Measurements from ENCODE around the gene KIF26A. TPM values are rescaled to one million over a fixed set of nuclear protein-coding genes. Genes with fewer than 3 reads are reported as not detected.
"Not testable (repeated sequence)": the region's sequence is repeated elsewhere in the genome, so short reads cannot be mapped to it uniquely, and the experiment has no call there.

KIF26A gene
- total RNA-seq, 1 experiment from 2014 or later, result not detected

DNA sequence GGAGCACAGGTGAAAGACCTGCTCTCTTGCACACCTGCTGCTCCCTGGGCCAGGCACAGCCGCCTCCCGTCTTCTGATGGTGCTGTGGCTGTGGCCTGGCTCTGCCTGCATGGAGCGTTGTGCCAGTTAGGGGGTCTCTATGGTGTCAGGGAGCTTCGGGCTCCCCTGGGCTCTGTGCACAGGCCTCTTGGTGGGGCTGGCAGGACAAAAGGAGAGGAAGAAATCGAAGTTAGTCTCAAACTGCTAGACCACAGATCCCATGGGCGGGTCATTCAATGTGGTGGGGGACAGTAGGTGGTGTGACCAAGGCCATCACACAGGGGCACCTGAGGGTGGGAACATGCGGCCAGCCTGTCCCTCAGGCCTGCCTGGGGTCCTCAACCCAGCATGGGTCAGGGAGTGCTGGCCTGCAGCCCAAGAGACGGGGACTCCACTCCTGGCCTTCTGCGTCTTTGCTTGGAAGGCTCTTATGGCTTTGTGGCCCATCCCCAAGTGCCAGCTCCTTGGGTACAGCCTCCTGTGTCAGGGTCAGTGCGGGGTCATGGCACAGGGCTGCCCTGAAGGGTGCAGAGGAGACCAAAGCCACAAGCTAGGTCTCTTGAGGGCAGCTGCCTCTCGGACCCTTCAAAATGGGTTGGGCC, 84.1 kb downstream of the KIF26A start:
- DNase-seq (ENCODE audit: low read depth), result no peak

- no peak for DNase-seq (ENCODE audit: low read depth)
These were observed 85.0 kb downstream of the KIF26A start for GRCh38 chr14:104223101-104224041.

DNA sequence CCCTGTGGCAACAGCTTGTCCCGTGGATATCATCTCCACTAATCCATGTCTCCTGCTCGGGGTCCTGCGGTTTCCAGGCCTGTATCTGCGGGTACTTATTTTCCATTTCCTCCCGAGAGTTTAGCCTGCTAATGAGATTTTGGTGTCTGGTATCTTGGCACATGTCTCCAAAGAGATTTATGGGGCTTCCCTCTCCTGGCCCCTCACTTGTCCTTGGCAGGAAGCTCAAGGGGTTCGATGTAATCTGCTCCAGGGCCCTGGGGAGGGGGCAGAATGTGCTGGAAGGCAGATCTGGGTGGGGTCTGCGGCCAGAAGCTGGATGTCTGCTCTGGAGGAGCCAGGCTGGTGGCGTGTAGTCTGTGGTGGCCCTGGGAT, 85.7 kb downstream of the KIF26A start:
- DNase-seq (ENCODE audit: low read depth), result no peak

GRCh38 chr14:104224506-104225277, 86.3 kb downstream of the KIF26A start:
- no peak for DNase-seq (ENCODE audit: low read depth)

DNA sequence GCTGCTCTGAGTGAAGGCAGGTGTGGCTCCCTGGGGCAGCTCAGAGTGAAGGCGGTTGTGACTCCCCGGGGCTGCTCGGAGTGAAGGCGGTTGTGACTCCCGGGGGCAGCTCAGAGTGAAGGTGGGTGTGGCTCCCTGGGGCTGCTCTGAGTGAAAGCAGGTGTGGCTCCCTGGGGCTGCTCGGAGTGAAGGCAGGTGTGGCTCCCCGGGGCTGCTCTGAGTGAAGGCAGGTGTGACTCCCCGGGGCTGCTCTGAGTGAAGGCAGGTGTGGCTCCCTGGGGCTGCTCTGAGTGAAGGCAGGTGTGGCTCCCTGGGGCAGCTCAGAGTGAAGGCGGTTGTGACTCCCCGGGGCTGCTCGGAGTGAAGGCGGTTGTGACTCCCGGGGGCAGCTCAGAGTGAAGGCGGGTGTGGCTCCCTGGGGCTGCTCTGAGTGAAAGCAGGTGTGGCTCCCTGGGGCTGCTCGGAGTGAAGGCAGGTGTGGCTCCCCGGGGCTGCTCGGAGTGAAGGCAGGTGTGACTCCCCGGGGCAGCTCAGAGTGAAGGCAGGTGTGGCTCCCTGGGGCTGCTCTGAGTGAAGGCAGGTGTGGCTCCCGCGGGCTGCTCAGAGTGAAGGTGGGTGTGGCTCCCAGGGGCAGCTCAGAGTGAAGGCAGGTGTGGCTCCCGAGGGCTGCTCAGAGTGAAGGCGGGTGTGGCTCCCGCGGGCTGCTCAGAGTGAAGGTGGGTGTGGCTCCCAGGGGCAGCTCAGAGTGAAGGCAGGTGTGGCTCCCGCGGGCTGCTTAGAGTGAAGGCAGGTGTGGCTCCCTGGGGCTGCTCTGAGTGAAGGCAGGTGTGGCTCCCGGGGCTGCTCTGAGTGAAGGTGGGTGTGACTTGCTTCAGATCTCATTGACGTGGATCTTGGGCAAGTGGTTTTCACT, 87.1 kb downstream of the KIF26A start:
- DNase-seq (ENCODE audit: low read depth), result not testable (repeated sequence)

DNA sequence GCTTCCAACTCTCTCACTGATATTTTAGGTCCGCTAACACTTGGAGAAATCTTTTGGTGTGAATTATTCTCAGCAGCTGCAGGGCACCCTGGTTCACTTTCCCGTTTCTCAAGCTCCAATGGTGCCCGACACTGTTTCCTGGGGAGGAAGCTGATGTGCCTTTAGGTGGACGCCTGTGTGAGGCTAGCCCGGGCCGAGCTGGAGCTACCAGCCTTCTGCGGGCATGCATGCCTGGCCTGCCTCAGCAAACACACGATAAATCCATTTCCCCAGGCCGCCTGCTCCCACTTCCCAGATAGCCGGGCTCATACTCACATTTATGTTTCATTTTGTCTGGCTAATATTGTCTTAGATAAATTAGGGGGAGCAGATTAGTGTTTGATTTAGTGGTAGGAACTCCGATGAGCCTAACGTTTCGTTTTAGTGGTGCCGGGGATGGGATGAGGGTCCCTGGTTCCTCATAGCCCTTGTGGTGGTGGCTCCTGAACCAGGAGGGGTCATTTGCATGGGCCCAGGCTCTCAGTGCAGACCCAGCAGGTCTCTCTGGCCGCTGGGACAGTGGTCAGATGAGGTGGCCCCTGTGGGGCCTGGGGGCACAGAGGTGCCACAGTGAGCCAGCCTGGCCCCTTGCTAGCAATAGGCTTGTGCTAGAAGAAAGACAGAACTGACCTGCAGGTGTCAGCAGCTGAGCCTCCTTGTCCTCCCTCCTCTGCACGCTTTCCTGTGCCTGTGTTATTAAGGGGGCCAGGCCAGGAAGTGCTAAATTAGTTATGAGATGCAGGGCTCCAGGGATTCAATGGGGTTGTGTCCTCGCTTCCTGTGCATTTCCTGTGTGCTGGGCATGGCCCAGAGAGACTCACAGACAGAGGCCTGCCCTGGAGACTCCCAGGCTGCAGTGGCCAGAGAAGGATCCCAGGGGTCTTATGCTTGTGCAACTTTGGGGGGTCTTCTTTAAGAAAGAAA, 88.3 kb downstream of the KIF26A start:
- no peak for DNase-seq (ENCODE audit: low read depth)

- DNase-seq (ENCODE audit: low read depth), result no peak
These were observed 89.4 kb downstream of the KIF26A start for GRCh38 chr14:104227806-104228205.

- DNase-seq (ENCODE audit: low read depth), result no peak
These were observed 89.8 kb downstream of the KIF26A start for GRCh38 chr14:104228221-104228620.

DNA sequence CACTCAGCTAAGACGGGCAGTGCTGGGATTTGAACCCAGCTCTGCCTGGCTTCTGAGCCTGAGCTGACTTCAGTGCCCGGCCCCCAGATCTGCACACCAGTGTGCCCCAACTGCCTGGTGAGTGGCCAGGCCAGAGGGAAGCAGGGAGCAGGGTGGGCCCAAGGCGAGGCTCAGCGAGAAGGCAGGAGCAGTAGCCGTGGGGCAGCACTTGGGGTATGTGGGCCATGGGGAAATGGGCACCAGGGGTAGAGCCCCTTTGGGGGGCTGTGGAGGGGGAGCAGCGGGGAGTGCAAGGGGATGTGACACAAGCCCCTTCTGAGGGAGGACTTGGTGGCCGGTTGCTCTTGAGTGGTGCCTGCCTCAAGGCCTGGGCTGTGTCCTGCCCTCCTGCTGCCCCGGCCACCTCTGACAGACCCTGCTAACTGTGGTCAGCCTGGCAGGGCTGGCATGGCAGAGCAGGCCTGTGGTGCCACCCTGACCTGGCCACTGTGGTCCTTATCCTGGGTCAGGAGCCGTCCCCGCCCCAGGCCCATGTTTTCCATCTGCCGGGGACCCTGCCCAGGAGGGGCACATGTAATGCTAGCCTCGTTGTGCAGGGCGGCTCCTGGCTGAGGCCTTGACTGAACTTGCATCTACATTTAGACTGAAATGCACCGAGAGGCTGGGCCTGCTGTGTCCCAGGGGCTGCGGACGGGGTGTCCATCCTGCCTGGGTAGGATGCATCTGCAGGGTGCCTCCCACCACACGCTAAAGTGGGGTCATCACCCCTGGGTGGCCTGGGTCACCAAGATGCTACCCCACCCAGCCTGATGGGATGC, 90.5 kb downstream of the KIF26A start:
- no peak for DNase-seq (ENCODE audit: low read depth)

DNA sequence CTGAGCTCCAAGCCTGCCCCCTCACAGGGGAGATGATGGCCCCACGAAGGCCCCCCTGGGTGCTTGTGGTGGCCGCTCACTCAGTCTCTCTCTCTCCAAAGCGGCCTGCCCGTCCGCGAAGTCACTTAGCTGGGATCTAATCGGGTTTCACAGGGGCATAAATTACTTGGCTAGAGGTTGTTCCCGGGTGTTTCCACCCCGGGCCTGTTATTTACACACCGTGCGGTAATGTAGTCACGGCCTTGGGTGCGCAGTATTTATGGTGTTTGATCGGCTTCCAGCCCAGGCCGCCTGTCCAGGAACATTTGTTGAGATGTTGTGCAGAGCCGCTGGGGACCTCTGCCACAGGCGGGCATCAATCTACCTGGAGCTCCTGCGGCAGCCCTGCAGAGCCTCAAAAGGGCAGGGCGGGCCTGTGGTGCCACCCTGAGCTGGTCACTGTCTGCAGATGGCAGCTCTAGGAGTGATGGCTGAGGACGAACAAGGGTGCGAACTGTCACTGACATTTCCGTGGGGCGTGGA, 91.2 kb downstream of the KIF26A start:
- DNase-seq (ENCODE audit: low read depth), result no peak

- DNase-seq (ENCODE audit: low read depth), result no peak
These were observed 91.9 kb downstream of the KIF26A start for GRCh38 chr14:104230119-104230815.

Other genes with a start within 250 kb of the KIF26A start
- gene TDRD9, start 210.1 kb upstream of the KIF26A start, total RNA-seq (2014; rRNA removed; shearing (Covaris generic)), result not detected in 2 replicates
- not detected in 2 replicates for gene RD3L, start 196.1 kb upstream of the KIF26A start, total RNA-seq (2014; rRNA removed; shearing (Covaris generic))
- gene ASPG, start 52.9 kb upstream of the KIF26A start, total RNA-seq (2014; rRNA removed; shearing (Covaris generic)), result not detected in 2 replicates

Data from M059J (cell line).